Spleen (tissue), 7 donors: Measurements from ENCODE around the gene DNAJC17.

Experiments used
- POLR2A ChIP-seq, 3 donors: fragments of 450-650 bp; IDR thresholded peaks; one replicate each; pipeline ENCODE4 v1.5.1; 2017; ENCODE audit warnings: antibody characterized with exemption in 3 of 3, mild to moderate bottlenecking in 1 of 3
- POLR2AphosphoS5 ChIP-seq, 3 donors: sonication (generic); formaldehyde crosslinking; IDR thresholded peaks; one replicate each; pipeline ENCODE4 v1.5.1; 2017; ENCODE audit warnings: antibody characterized with exemption in 3 of 3
- TF ChIP-seq, protein P1 (sequence below), 11 experiments: fragments of 200-600 bp in 7 of 11; fragments of 450-650 bp in 4 of 11; sonication (generic) in 4 of 11; IDR thresholded peaks in 8 of 11; conservative IDR thresholded peaks in 3 of 11; 1 replicate in 7 of 11; 2 replicates in 4 of 11; pipeline versions ENCODE4 v1.4.0 to v1.8.0; 2016 to 2021; ENCODE audit warnings: antibody characterized with exemption in 11 of 11, inconsistent platforms in 4 of 11, mild to moderate bottlenecking in 1 of 11
- donor health status: DM: no; HTN: no; CAD: no; lungs with moderate emphysema.
- donor health status: DM: no; HTN: no; CAD: no.
- donor health status: DM: no; HTN: no; CAD: no.

GRCh38 chr15:40775007-40775406 is 32.3 kb downstream of the DNAJC17 start:
- TF ChIP-seq POLR2AphosphoS5 (IDR thresholded peaks at IDR 0.05) (no peak), POLR2A (IDR thresholded peaks at IDR 0.05) (no peak)
- TF ChIP-seq, protein P1, sequence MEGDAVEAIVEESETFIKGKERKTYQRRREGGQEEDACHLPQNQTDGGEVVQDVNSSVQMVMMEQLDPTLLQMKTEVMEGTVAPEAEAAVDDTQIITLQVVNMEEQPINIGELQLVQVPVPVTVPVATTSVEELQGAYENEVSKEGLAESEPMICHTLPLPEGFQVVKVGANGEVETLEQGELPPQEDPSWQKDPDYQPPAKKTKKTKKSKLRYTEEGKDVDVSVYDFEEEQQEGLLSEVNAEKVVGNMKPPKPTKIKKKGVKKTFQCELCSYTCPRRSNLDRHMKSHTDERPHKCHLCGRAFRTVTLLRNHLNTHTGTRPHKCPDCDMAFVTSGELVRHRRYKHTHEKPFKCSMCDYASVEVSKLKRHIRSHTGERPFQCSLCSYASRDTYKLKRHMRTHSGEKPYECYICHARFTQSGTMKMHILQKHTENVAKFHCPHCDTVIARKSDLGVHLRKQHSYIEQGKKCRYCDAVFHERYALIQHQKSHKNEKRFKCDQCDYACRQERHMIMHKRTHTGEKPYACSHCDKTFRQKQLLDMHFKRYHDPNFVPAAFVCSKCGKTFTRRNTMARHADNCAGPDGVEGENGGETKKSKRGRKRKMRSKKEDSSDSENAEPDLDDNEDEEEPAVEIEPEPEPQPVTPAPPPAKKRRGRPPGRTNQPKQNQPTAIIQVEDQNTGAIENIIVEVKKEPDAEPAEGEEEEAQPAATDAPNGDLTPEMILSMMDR (IDR thresholded peaks at IDR 0.05 in 8 of 11, conservative IDR thresholded peaks at IDR 0.05 in 3 of 11), result no peak
